ENCODE measurements around the gene SLC7A7.
"Not testable (repeated sequence)": the region's sequence is repeated elsewhere in the genome, so short reads cannot be mapped to it uniquely, and the experiment has no call there.

Gene SLC7A7

GRCh38 chr14:22820731-22821130 is 5.5 kb upstream of the SLC7A7 start:
- no peak for DNase-seq

GRCh38 chr14:22819151-22819988 is 4.1 kb upstream of the SLC7A7 start:
- DNase-seq = no peak

- no peak for DNase-seq
These were observed 862 bp downstream of the SLC7A7 start for GRCh38 chr14:22814373-22814772.

GRCh38 chr14:22813145-22813544 is 2.1 kb downstream of the SLC7A7 start:
- no peak for DNase-seq

- DNase-seq = no peak
These were observed 2.5 kb downstream of the SLC7A7 start for GRCh38 chr14:22812744-22813143.

- DNase-seq = no peak
These were observed 3.5 kb downstream of the SLC7A7 start for GRCh38 chr14:22811722-22812121.

GRCh38 chr14:22808388-22809209 is 6.6 kb downstream of the SLC7A7 start:
- no peak for DNase-seq

- DNase-seq = no peak
These were observed 7.7 kb downstream of the SLC7A7 start for GRCh38 chr14:22807432-22808087.

GRCh38 chr14:22805235-22805634 is 10.0 kb downstream of the SLC7A7 start:
- not testable (repeated sequence) for DNase-seq

- DNase-seq = no peak
These were observed 11.6 kb downstream of the SLC7A7 start for GRCh38 chr14:22803687-22803974.

GRCh38 chr14:22802860-22803686 is 12.2 kb downstream of the SLC7A7 start:
- no peak for DNase-seq

GRCh38 chr14:22801716-22802115 is 13.5 kb downstream of the SLC7A7 start:
- DNase-seq = no peak

GRCh38 chr14:22800346-22800745 is 14.9 kb downstream of the SLC7A7 start:
- no peak for DNase-seq

- no peak for DNase-seq
These were observed 16.7 kb downstream of the SLC7A7 start for GRCh38 chr14:22798528-22798927.

- DNase-seq = no peak
These were observed 18.0 kb downstream of the SLC7A7 start for GRCh38 chr14:22797017-22797917.

GRCh38 chr14:22796087-22796707 is 19.0 kb downstream of the SLC7A7 start:
- no peak for DNase-seq

GRCh38 chr14:22794551-22794951 is 20.7 kb downstream of the SLC7A7 start:
- DNase-seq = no peak

- DNase-seq = no peak
These were observed 21.3 kb downstream of the SLC7A7 start for GRCh38 chr14:22793976-22794375.

- DNase-seq = not testable (repeated sequence)
These were observed 21.7 kb downstream of the SLC7A7 start for GRCh38 chr14:22793550-22793949.

- no peak for DNase-seq
These were observed 23.1 kb downstream of the SLC7A7 start for GRCh38 chr14:22792158-22792557.

- no peak for DNase-seq
These were observed 23.9 kb downstream of the SLC7A7 start for GRCh38 chr14:22791301-22791700.

Data from stimulated activated CD4-positive, alpha-beta T cell treated with anti-CD3 and anti-CD28 coated beads, Interleukin-4, amount 100 ng/mL, for 4 hours (primary cell).